Measurements from ENCODE around the gene ATOSB. TPM values are rescaled to one million over a fixed set of nuclear protein-coding genes. Genes with fewer than 3 reads are reported as not detected.

The ATOSB gene, protein sequence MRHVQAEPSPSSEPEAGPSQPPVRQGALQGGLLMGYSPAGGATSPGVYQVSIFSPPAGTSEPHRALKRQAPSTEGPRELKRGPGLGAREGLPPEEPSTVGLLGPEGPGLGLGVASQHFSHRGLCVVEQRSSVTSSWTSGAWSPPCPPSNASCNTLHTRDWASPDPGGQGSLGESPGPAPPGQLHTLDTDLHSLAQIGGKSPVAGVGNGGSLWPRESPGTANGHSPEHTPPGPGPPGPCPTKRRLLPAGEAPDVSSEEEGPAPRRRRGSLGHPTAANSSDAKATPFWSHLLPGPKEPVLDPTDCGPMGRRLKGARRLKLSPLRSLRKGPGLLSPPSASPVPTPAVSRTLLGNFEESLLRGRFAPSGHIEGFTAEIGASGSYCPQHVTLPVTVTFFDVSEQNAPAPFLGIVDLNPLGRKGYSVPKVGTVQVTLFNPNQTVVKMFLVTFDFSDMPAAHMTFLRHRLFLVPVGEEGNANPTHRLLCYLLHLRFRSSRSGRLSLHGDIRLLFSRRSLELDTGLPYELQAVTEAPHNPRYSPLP
- total RNA-seq (2014; rRNA removed; shearing (Covaris generic)) (3.1 and 6.1 TPM in 2 replicates), polyA plus RNA-seq (2016; fragmentation: Nextera tagmentation; extraction: Ambion mirVana) (2.2 and 2.3 TPM in 2 replicates)
- long read RNA-seq, result 0 reads

DNA sequence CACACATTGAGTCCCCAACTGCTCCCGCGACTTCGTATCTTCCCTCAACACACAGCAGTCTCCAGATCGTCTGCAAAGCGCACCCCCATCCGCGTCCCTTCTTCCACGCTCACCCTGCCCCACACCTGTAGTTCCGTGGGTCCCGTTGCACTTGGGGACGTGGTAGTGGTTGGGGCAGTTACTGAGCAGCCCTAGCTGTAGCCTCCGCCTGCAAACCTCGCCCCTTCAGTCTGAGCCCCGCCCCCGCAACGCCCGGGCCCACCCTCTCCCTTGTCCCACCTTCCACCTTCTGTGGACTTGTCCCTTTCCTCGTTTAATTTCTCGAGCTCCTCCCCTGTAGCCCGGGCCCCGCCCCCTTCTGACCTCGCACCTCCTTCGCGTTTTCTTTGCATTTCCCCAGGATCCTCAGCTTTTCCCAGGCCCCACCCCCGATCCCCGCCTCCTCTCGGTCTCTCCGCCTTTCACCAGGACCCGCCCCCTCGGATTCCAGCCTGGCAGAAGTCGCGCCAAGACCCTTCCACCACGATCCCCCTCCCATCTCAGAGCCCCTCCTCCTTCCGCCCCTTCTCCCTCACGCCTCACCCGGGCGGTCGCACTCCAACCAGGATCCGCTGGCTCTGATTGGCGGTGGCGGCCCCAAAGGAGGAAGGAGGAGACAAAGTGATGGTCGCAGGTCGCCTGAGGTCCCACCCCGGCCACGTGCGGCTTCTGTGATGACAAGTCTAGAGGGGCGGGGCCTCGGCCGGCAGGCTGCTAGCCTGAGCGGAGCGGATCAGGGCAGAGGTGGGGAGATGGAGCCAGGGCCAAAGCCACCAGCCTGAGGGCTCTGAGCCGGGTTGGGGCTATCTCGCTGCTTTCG lies at the start of gene ATOSB:
Gene ATOSB (minus strand): TSS at position 183 of the 859 bp plus-strand sequence. CDS start 7,588 bp downstream, outside the sequence.
- peak; percentile 58 for ATAC-seq
- Histone ChIP-seq H3K4me1 (ENCODE audit: insufficient read depth) (peaks cover 16% of the 10 kb centered on the region), H3K4me3 (peak within 1 kb of the TSS; percentile 71), H3K79me2 (replicated peaks; ENCODE audit: insufficient read depth) (peaks cover 9% of the 10 kb centered on the region; the same call in 1 of the 2 replicates), H3K9me2 (ENCODE audit: insufficient read depth) (no peaks in the 10 kb centered on the region), H3K27me3 (ENCODE audit: insufficient read depth) (no peaks in the 10 kb centered on the region), H3K27ac (ENCODE audit: low read depth) (peak within 1 kb of the TSS; percentile 92), H2AFZ (peak within 1 kb of the TSS; percentile 92), H3K36me3 (ENCODE audit: insufficient read depth) (no peaks in the 10 kb centered on the region), H4K20me1 (replicated peaks; ENCODE audit: insufficient read depth) (no peaks in the 10 kb centered on the region), H3F3A (replicated peaks; ENCODE audit: low read depth) (0 out of 2 replicates have a peak, but pooled peaks cover 4% of the 10 kb centered on the region), H3K4me2 (peak within 1 kb of the TSS; percentile 95)
- Mint-ChIP-seq H3K9me3 (no peaks in the 10 kb centered on the region), H3K27ac (peak within 1 kb of the TSS; percentile 88), H3K4me3 (peak within 1 kb of the TSS; percentile 91), H3K27me3 (ENCODE audit: insufficient read depth, low read depth, poor library complexity) (peaks cover 14% of the 10 kb centered on the region), H3K4me1 (peaks cover 34% of the 10 kb centered on the region), H3K36me3 (ENCODE audit: low read depth) (no peaks in the 10 kb centered on the region; the same call in 2 of the 3 replicates)
- peak; percentile 99 for DNase-seq (ENCODE audit: low spot score)
- peak; percentile 41; the same call in 1 of the 2 replicates for TF ChIP-seq POLR2AphosphoS5 (IDR thresholded peaks at IDR 0.05; ENCODE audit: low read depth)
- peak; percentile 64 for TF ChIP-seq CREB1 (CRISPR knock-in tag; IDR thresholded peaks at IDR 0.05; ENCODE audit: low read depth)
- TF ChIP-seq, protein P1, sequence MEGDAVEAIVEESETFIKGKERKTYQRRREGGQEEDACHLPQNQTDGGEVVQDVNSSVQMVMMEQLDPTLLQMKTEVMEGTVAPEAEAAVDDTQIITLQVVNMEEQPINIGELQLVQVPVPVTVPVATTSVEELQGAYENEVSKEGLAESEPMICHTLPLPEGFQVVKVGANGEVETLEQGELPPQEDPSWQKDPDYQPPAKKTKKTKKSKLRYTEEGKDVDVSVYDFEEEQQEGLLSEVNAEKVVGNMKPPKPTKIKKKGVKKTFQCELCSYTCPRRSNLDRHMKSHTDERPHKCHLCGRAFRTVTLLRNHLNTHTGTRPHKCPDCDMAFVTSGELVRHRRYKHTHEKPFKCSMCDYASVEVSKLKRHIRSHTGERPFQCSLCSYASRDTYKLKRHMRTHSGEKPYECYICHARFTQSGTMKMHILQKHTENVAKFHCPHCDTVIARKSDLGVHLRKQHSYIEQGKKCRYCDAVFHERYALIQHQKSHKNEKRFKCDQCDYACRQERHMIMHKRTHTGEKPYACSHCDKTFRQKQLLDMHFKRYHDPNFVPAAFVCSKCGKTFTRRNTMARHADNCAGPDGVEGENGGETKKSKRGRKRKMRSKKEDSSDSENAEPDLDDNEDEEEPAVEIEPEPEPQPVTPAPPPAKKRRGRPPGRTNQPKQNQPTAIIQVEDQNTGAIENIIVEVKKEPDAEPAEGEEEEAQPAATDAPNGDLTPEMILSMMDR (conservative IDR thresholded peaks at IDR 0.05; ENCODE audit: low read depth in 2 of 2), result no peak
- TF ChIP-seq EZH2 (IDR thresholded peaks at IDR 0.05; ENCODE audit: low read depth, unreplicated experiment), result no peak

DNA sequence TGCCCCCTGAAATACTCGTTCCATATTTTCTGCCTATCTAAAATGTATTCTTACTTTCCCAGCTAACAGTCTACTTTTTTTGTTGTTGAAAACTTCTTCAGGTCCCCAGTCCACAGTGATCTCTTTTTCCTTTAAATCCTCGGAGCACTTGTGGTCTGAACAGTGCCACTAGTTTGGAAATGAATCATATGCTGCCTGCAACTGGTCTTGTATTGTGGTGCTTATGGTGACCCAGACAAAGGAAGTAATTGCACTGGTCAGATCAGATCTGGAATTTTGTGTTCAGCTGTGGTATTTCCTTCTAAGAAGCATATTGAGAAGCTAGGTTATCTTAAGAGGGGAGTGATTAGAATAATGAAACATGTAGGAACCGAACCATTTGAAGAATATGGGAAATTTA lies 49.0 kb upstream of the ATOSB start:
- H3K4me1 ChIP-seq (ENCODE audit: insufficient read depth), result peaks cover 18% of the 10 kb centered on the region
- no peaks in the 10 kb centered on the region for H3K9me2 ChIP-seq (ENCODE audit: insufficient read depth)
- Mint-ChIP-seq H3K4me1 (peaks cover 21% of the 10 kb centered on the region), H3K4me3 (no peak overlapping the region), H3K36me3 (ENCODE audit: low read depth) (no peaks in the 10 kb centered on the region), H3K27ac (no peak overlapping the region), H3K9me3 (no peaks in the 10 kb centered on the region), H3K27me3 (ENCODE audit: insufficient read depth, low read depth, poor library complexity) (peaks cover 5% of the 10 kb centered on the region)
- H3K79me2 ChIP-seq (replicated peaks; ENCODE audit: insufficient read depth), result peaks cover 67% of the 10 kb centered on the region
- H2AFZ ChIP-seq, result no peak overlapping the region
- no peak for DNase-seq (ENCODE audit: low spot score)
- H4K20me1 ChIP-seq (replicated peaks; ENCODE audit: insufficient read depth), result peaks cover 5% of the 10 kb centered on the region; the same call in 1 of the 2 replicates
- H3K27me3 ChIP-seq (ENCODE audit: insufficient read depth), result no peaks in the 10 kb centered on the region
- H3K4me3 ChIP-seq, result no peak overlapping the region
- no peak overlapping the region for H3K27ac ChIP-seq (ENCODE audit: low read depth)
- H3K4me2 ChIP-seq, result no peak overlapping the region
- no peak for ATAC-seq
- no peaks in the 10 kb centered on the region for H3K36me3 ChIP-seq (ENCODE audit: insufficient read depth)
- H3F3A ChIP-seq (replicated peaks; ENCODE audit: low read depth), result 0 out of 2 replicates have a peak, but pooled peaks cover 3% of the 10 kb centered on the region
- TF ChIP-seq, protein P2, sequence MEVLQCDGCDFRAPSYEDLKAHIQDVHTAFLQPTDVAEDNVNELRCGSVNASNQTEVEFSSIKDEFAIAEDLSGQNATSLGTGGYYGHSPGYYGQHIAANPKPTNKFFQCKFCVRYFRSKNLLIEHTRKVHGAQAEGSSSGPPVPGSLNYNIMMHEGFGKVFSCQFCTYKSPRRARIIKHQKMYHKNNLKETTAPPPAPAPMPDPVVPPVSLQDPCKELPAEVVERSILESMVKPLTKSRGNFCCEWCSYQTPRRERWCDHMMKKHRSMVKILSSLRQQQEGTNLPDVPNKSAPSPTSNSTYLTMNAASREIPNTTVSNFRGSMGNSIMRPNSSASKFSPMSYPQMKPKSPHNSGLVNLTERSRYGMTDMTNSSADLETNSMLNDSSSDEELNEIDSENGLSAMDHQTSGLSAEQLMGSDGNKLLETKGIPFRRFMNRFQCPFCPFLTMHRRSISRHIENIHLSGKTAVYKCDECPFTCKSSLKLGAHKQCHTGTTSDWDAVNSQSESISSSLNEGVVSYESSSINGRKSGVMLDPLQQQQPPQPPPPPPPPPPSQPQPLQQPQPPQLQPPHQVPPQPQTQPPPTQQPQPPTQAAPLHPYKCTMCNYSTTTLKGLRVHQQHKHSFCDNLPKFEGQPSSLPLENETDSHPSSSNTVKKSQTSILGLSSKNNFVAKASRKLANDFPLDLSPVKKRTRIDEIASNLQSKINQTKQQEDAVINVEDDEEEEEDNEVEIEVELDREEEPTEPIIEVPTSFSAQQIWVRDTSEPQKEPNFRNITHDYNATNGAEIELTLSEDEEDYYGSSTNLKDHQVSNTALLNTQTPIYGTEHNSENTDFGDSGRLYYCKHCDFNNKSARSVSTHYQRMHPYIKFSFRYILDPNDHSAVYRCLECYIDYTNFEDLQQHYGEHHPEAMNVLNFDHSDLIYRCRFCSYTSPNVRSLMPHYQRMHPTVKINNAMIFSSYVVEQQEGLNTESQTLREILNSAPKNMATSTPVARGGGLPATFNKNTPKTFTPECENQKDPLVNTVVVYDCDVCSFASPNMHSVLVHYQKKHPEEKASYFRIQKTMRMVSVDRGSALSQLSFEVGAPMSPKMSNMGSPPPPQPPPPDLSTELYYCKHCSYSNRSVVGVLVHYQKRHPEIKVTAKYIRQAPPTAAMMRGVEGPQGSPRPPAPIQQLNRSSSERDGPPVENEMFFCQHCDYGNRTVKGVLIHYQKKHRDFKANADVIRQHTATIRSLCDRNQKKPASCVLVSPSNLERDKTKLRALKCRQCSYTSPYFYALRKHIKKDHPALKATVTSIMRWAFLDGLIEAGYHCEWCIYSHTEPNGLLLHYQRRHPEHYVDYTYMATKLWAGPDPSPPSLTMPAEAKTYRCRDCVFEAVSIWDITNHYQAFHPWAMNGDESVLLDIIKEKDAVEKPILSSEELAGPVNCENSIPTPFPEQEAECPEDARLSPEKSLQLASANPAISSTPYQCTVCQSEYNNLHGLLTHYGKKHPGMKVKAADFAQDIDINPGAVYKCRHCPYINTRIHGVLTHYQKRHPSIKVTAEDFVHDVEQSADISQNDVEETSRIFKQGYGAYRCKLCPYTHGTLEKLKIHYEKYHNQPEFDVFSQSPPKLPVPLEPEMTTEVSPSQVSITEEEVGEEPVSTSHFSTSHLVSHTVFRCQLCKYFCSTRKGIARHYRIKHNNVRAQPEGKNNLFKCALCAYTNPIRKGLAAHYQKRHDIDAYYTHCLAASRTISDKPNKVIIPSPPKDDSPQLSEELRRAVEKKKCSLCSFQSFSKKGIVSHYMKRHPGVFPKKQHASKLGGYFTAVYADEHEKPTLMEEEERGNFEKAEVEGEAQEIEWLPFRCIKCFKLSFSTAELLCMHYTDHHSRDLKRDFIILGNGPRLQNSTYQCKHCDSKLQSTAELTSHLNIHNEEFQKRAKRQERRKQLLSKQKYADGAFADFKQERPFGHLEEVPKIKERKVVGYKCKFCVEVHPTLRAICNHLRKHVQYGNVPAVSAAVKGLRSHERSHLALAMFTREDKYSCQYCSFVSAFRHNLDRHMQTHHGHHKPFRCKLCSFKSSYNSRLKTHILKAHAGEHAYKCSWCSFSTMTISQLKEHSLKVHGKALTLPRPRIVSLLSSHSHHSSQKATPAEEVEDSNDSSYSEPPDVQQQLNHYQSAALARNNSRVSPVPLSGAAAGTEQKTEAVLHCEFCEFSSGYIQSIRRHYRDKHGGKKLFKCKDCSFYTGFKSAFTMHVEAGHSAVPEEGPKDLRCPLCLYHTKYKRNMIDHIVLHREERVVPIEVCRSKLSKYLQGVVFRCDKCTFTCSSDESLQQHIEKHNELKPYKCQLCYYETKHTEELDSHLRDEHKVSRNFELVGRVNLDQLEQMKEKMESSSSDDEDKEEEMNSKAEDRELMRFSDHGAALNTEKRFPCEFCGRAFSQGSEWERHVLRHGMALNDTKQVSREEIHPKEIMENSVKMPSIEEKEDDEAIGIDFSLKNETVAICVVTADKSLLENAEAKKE (CRISPR knock-in tag; IDR thresholded peaks at IDR 0.05), result no peak
- TF ChIP-seq NANOG (IDR thresholded peaks at IDR 0.05; ENCODE audit: borderline replicate concordance) (no peak), EZH2phosphoT487 (IDR thresholded peaks at IDR 0.05; ENCODE audit: unreplicated experiment) (no peak), CREB1 (CRISPR knock-in tag; IDR thresholded peaks at IDR 0.05; ENCODE audit: low read depth) (no peak), JUNB (IDR thresholded peaks at IDR 0.05; ENCODE audit: unreplicated experiment) (no peak), POLR2AphosphoS5 (IDR thresholded peaks at IDR 0.05; ENCODE audit: low read depth) (no peak)

Data from GM23338 (cell line).